K562 (cell line): ENCODE results near the gene TBC1D16. TPM values are rescaled to one million over a fixed set of nuclear protein-coding genes. Genes with fewer than 3 reads are reported as not detected.

Experiments used
- ATAC-seq: fragments of 200-7000 bp; cut with Tn5 transposase; 3 replicates; pipeline ENCODE4 v1.9.1; 2020; ENCODE audit warnings: moderate library complexity
- BruUV-seq: library from RNA; stranded (reverse); fragments of 400-500 nt; replicated peaks from 2 replicates; lab custom pipeline; 2021; lab: Mats Ljungman, UMichigan
- CTCF ChIA-PET: fragments of 300-600 bp; formaldehyde crosslinking; extraction: SDS; loops from one replicate; lab custom pipeline; 2021; ENCODE audit warnings: low intra/inter-chr PET ratio; lab: Yijun Ruan, JAX
- POLR2A ChIA-PET: fragments of 300-600, 350-650 bp; sonication (Branson Sonifier 250); formaldehyde crosslinking; extraction: SDS; loops from one replicate; lab custom pipeline; 2021; ENCODE audit warnings: antibody characterized with exemption, inconsistent platforms; lab: Yijun Ruan, JAX
- DNase-seq, 4 experiments: peaks; one replicate each; pipeline versions ENCODE4 v3.0.0 to v3.0.0-alpha.2; 2011 to 2018; ENCODE audit warnings: low spot score in 3 of 4, mixed read lengths in 3 of 4; ENCODE audit errors: extremely low read depth in 1 of 4
- FAIRE-seq: peaks from 2 replicates; lab custom pipeline; 2011; peaks lifted over from hg19 to GRCh38; lab: Jason Lieb, UNC
- H2AFZ ChIP-seq: 2 replicates; pipeline ENCODE4 v1.6.0; 2011; ENCODE audit warnings: low read depth, low read length, control low read depth, inconsistent platforms
- H3K27ac ChIP-seq: fragments of 200-600 bp; 3 replicates; pipeline ENCODE4 v1.8.0; 2011; ENCODE audit warnings: low read depth, mild to moderate bottlenecking, control low read depth, inconsistent platforms, low read length, moderate library complexity, mixed read lengths; ENCODE audit errors: extremely low read depth
- H3K27me3 ChIP-seq, 2 experiments: fragments of 300-600 bp in 1 of 2; 2 replicates in 1 of 2; 3 replicates in 1 of 2; pipeline versions ENCODE4 v1.6.0 to v1.8.0; 2011; ENCODE audit warnings: inconsistent platforms in 2 of 2, low read length in 2 of 2, mild to moderate bottlenecking in 1 of 2, mixed read lengths in 1 of 2, moderate library complexity in 1 of 2; ENCODE audit not compliant: control insufficient read depth in 2 of 2, insufficient read depth in 2 of 2
- H3K36me3 ChIP-seq: fragments of 300-600 bp; 3 replicates; pipeline ENCODE4 v1.8.0; 2011; ENCODE audit warnings: mild to moderate bottlenecking, low read length, inconsistent platforms; ENCODE audit not compliant: control insufficient read depth, insufficient read depth
- H3K4me1 ChIP-seq, 2 experiments: fragments of 200-600 bp in 1 of 2; replicated peaks in 1 of 2; 2 replicates in 1 of 2; 3 replicates in 1 of 2; pipeline versions ENCODE4 v1.5.1 to v1.8.0; 2011; ENCODE audit warnings: inconsistent platforms in 2 of 2, low read length in 2 of 2, mild to moderate bottlenecking in 1 of 2, mixed read lengths in 1 of 2, moderate library complexity in 1 of 2; ENCODE audit not compliant: control insufficient read depth in 2 of 2, insufficient read depth in 2 of 2
- H3K4me2 ChIP-seq: 2 replicates; pipeline ENCODE4 v1.6.1; 2011; ENCODE audit warnings: low read length, control low read depth, inconsistent platforms, mixed read lengths; ENCODE audit not compliant: insufficient read depth
- H3K4me3 ChIP-seq: fragments of 200-600 bp; sonication (generic), shearing (Covaris generic); 2 replicates; pipeline ENCODE4 v1.5.1; 2016; ENCODE audit warnings: control low read depth, inconsistent platforms
- H3K79me2 ChIP-seq: fragments of 200-600 bp; 3 replicates; pipeline ENCODE4 v1.8.0; 2011; ENCODE audit warnings: low read length, inconsistent platforms; ENCODE audit not compliant: control insufficient read depth, insufficient read depth
- H3K9ac ChIP-seq, 2 experiments: 2 replicates each; pipeline versions ENCODE4 v1.6.0 to v1.6.1; 2011; ENCODE audit warnings: low read depth in 2 of 2, low read length in 2 of 2, control low read depth in 1 of 2, inconsistent platforms in 1 of 2, mild to moderate bottlenecking in 1 of 2, mixed read lengths in 1 of 2; ENCODE audit not compliant: insufficient read depth in 1 of 2
- H3K9me1 ChIP-seq: one replicate; pipeline ENCODE4 v1.6.0; 2011; ENCODE audit warnings: inconsistent platforms, mild to moderate bottlenecking, low read length, moderate library complexity; ENCODE audit not compliant: control insufficient read depth, insufficient read depth
- H3K9me3 ChIP-seq: replicated peaks from 2 replicates; pipeline ENCODE4 v1.5.1; 2011; ENCODE audit warnings: low read depth, low read length, inconsistent platforms; ENCODE audit not compliant: control insufficient read depth, insufficient read depth
- H4K20me1 ChIP-seq: replicated peaks from 2 replicates; pipeline ENCODE4 v1.6.1; 2011; ENCODE audit warnings: low read length, inconsistent platforms, mixed read lengths; ENCODE audit not compliant: control insufficient read depth, insufficient read depth
- PBX2 ChIP-seq, 2 experiments: IDR thresholded peaks in 1 of 2; conservative IDR thresholded peaks in 1 of 2; 2 replicates each; pipeline ENCODE4 v1.6.1; 2016; ENCODE audit warnings: low read depth in 2 of 2, mild to moderate bottlenecking in 1 of 2, missing compliant biosample characterization in 1 of 2, missing genetic modification characterization in 1 of 2, moderate library complexity in 1 of 2
- SRSF9 ChIP-seq: fragments of 200-400 bp; formaldehyde crosslinking; IDR thresholded peaks from 2 replicates; pipeline ENCODE4 v1.6.1; 2017; ENCODE audit warnings: low read depth, low read length, borderline replicate concordance
- ZNF717 ChIP-seq: fragments of 250-450 bp; sonication (Bioruptor Pico); IDR thresholded peaks from 2 replicates; pipeline ENCODE4 v1.5.0; 2021
- WGBS: fragments of 100-300 bp; shearing (Covaris generic); methylation state at CpG from one replicate; pipeline ENCODE4 v1.1.6; 2016; ENCODE audit warnings: low coverage, mixed read lengths; ENCODE audit not compliant: insufficient coverage; ENCODE audit errors: missing lambda C conversion rate; 5-methylcytosine and 5-hydroxymethylcytosine counted together
- in situ Hi-C: fragments of 300-500 bp; cut with MboI; formaldehyde crosslinking; loops from 4 replicates; pipeline ENCODE4 v1.15.0; 2018; ENCODE audit warnings: inconsistent platforms, mixed read lengths
- intact Hi-C: fragments of 100-400 bp; cut with micrococcal nuclease; formaldehyde crosslinking; loops from 2 replicates; pipeline ENCODE4 v1.14.2; 2022
- polyA plus RNA-seq, 8 experiments: library from polyadenylated mRNA; depleted of rRNA in 4 of 8; stranded (reverse) in 5 of 8; unstranded in 3 of 8; fragments of >200 nt; fragmentation: Nextera tagmentation in 2 of 8; fragmentation: Illumina TruSeq in 1 of 8; extraction: Ambion mirVana in 2 of 8; extraction: Trizol in 1 of 8; gene quantifications; 2 replicates each; pipeline versions ENCODE4 v1.2.1 to v1.2.3, GENCODE V29; 2011 to 2014; ENCODE audit warnings: inconsistent platforms in 1 of 8, missing spikeins in 1 of 8
- total RNA-seq, 7 experiments: library from RNA; depleted of rRNA in 6 of 7; stranded (reverse); fragments of >200 nt in 6 of 7; fragmentation: Illumina TruSeq in 2 of 7; extraction: Trizol in 2 of 7; gene quantifications; 2 replicates each; pipeline versions ENCODE4 v1.2.1 to v1.2.3, GENCODE V29; 2011 to 2021; ENCODE audit warnings: low replicate concordance in 1 of 7

The TBC1D16 gene
- total and polyA plus RNA-seq, 9 of the 15 experiments (the other 6 are each of a cell fraction or from before 2014, with no cell fraction given): 0.01 to 0.20 (median 0.03) TPM; not detected in 1

- POLR2A ChIA-PET: interaction anchor here (1.6 to 2.2 kb wide), 2 partner anchors 9 to 156 kb away, joined by 4 to 7 read pairs; no protein-coding TSS in a partner anchor
- H3K9me3 ChIP-seq: no peaks in the 10 kb centered on the region
- peak overlapping the region in 1 of 2 experiments; percentile 58; a peak in 2 of 4 replicates for H3K9ac ChIP-seq
- CTCF ChIA-PET: no interaction called here
- ATAC-seq: no peak
- WGBS: 23% methylated on average over 23 of the region's 31 CpGs
- no peak overlapping the region for H3K4me2 ChIP-seq
- intact Hi-C loops (no loop called here), in situ Hi-C loops (no loop called here)
- peaks cover 2% of the 10 kb centered on the region for H3K9me1 ChIP-seq
- no TSS peak for BruUV-seq
- no peak overlapping the region for H3K4me3 ChIP-seq
- no peaks in the 10 kb centered on the region for H3K36me3 ChIP-seq
- peaks cover 0 to 49% of the 10 kb centered on the region in 2 experiments; a peak in 2 of 5 replicates for H3K4me1 ChIP-seq
- no peak for DNase-seq
- H3K79me2 ChIP-seq: no peaks in the 10 kb centered on the region
- H3K27me3 ChIP-seq: peaks cover 73 to 96% of the 10 kb centered on the region in 2 experiments
- TF ChIP-seq ZNF717 (CRISPR knock-in tag) (no peak), PBX2 (CRISPR knock-in tag; IDR thresholded peaks at IDR 0.05; ENCODE audit: low read depth) (no peak), PBX2 (tag; conservative IDR thresholded peaks at IDR 0.05; ENCODE audit: low read depth) (no peak), SRSF9 (no peak)
- TF ChIP-seq, all 486 proteins: peak for 0
- Histone ChIP-seq H3K27ac (no peak overlapping the region), H4K20me1 (peaks cover 47% of the 10 kb centered on the region), H2AFZ (no peak overlapping the region)
- no peak for FAIRE-seq
Observed at GRCh38 chr17:79940459-79941087, 95.1 kb downstream of the TBC1D16 start.
